Measurements from ENCODE around the gene MPST. TPM values are rescaled to one million over a fixed set of nuclear protein-coding genes. Genes with fewer than 3 reads are reported as not detected.

MPST gene
- total RNA-seq, 1 experiment from 2014 or later = 51.2 TPM

GRCh38 chr22:37014835-37015586, 4.5 kb upstream of the MPST start:
- intact Hi-C loops (cut with micrococcal nuclease) = no loop called here
- no peak for DNase-seq (ENCODE audit: unreplicated experiment)
- Mint-ChIP-seq H3K4me3 (ENCODE audit: unreplicated experiment) (no peak overlapping the region), H3K36me3 (ENCODE audit: insufficient read depth, unreplicated experiment) (peaks cover 4% of the 10 kb centered on the region), H3K27ac (ENCODE audit: low read depth, unreplicated experiment) (no peak overlapping the region), H3K4me1 (ENCODE audit: insufficient read depth, unreplicated experiment) (peaks cover 15% of the 10 kb centered on the region), H3K9me3 (ENCODE audit: unreplicated experiment) (no peaks in the 10 kb centered on the region), H3K27me3 (ENCODE audit: insufficient read depth, unreplicated experiment) (no peaks in the 10 kb centered on the region)
- BruUV-seq (replicated peaks) = no TSS peak
- no peak for TF ChIP-seq CTCF (IDR thresholded peaks at IDR 0.05; ENCODE audit: unreplicated experiment)
- ChIA-PET POLR2A (no interaction called here), CTCF (interaction anchor here (0.6 kb wide), 1 partner anchor 697 kb away, joined by 4 read pairs; no protein-coding TSS in a partner anchor)

- CTCF ChIA-PET = interaction anchor here (0.6 kb wide), 1 partner anchor 11 kb away, joined by 3 read pairs; no protein-coding TSS in a partner anchor
- BruUV-seq (replicated peaks) = no TSS peak
- Mint-ChIP-seq H3K4me3 (ENCODE audit: unreplicated experiment) (no peak overlapping the region), H3K36me3 (ENCODE audit: insufficient read depth, unreplicated experiment) (peaks cover 2% of the 10 kb centered on the region), H3K9me3 (ENCODE audit: unreplicated experiment) (no peaks in the 10 kb centered on the region), H3K4me1 (ENCODE audit: insufficient read depth, unreplicated experiment) (peaks cover 15% of the 10 kb centered on the region), H3K27me3 (ENCODE audit: insufficient read depth, unreplicated experiment) (no peaks in the 10 kb centered on the region), H3K27ac (ENCODE audit: low read depth, unreplicated experiment) (no peak overlapping the region)
- no peak for DNase-seq (ENCODE audit: unreplicated experiment)
- intact Hi-C loops (cut with micrococcal nuclease) = no loop called here
- POLR2A ChIA-PET = interaction anchor here (0.6 kb wide), 1 partner anchor 10 kb away, joined by 4 read pairs; no protein-coding TSS in a partner anchor
- TF ChIP-seq CTCF (IDR thresholded peaks at IDR 0.05; ENCODE audit: unreplicated experiment) = no peak
These were observed 4.0 kb upstream of the MPST start for GRCh38 chr22:37015587-37015878.

GRCh38 chr22:37016134-37016910, 3.2 kb upstream of the MPST start:
- DNase-seq (ENCODE audit: unreplicated experiment) = no peak
- no peaks in the 10 kb centered on the region for H3K27me3 Mint-ChIP-seq (ENCODE audit: insufficient read depth, unreplicated experiment)
- CTCF ChIA-PET = interaction anchor here (0.6 to 1.2 kb wide), 4 partner anchors 12 to 530 kb away, joined by 3 to 4 read pairs (median 4); no protein-coding TSS in a partner anchor
- intact Hi-C loops (cut with micrococcal nuclease) = no loop called here
- no peaks in the 10 kb centered on the region for H3K36me3 Mint-ChIP-seq (ENCODE audit: insufficient read depth, unreplicated experiment)
- H3K4me1 Mint-ChIP-seq (ENCODE audit: insufficient read depth, unreplicated experiment) = peaks cover 15% of the 10 kb centered on the region
- no peaks in the 10 kb centered on the region for H3K9me3 Mint-ChIP-seq (ENCODE audit: unreplicated experiment)
- POLR2A ChIA-PET = interaction anchor here (0.6 to 0.7 kb wide), 2 partner anchors 11 to 502 kb away, joined by 3 to 4 read pairs; no protein-coding TSS in a partner anchor
- H3K27ac Mint-ChIP-seq (ENCODE audit: low read depth, unreplicated experiment) = no peak overlapping the region
- TF ChIP-seq CTCF (IDR thresholded peaks at IDR 0.05; ENCODE audit: unreplicated experiment) = no peak
- BruUV-seq (replicated peaks) = no TSS peak
- H3K4me3 Mint-ChIP-seq (ENCODE audit: unreplicated experiment) = no peak overlapping the region

- Mint-ChIP-seq H3K27me3 (ENCODE audit: insufficient read depth, unreplicated experiment) (no peaks in the 10 kb centered on the region), H3K9me3 (ENCODE audit: unreplicated experiment) (no peaks in the 10 kb centered on the region), H3K4me1 (ENCODE audit: insufficient read depth, unreplicated experiment) (peaks cover 22% of the 10 kb centered on the region), H3K27ac (ENCODE audit: low read depth, unreplicated experiment) (no peak overlapping the region), H3K4me3 (ENCODE audit: unreplicated experiment) (peak overlapping the region; percentile 33), H3K36me3 (ENCODE audit: insufficient read depth, unreplicated experiment) (no peaks in the 10 kb centered on the region)
- BruUV-seq (replicated peaks) = no TSS peak
- ChIA-PET CTCF (interaction anchor here (0.7 to 1.2 kb wide), 2 partner anchors 25 to 243 kb away, joined by 3 to 4 read pairs; no protein-coding TSS in a partner anchor), POLR2A (interaction anchor here (0.5 to 2.9 kb wide), 3 partner anchors 12 to 359 kb away, joined by 3 to 10 read pairs (median 3); no protein-coding TSS in a partner anchor)
- TF ChIP-seq CTCF (IDR thresholded peaks at IDR 0.05; ENCODE audit: unreplicated experiment) = no peak
- DNase-seq (ENCODE audit: unreplicated experiment) = no peak
- intact Hi-C loops (cut with micrococcal nuclease) = no loop called here
These were observed 2.2 kb upstream of the MPST start for GRCh38 chr22:37017356-37017755.

Data from MCF 10A (cell line).